ENCODE measurements around the gene ANXA9. TPM values are rescaled to one million over a fixed set of nuclear protein-coding genes. Genes with fewer than 3 reads are reported as not detected.

ANXA9 gene
- polyA plus RNA-seq, 4 donors = 0.43 to 5.8 (median 0.89) TPM; not detected in 1

- no peaks in the 10 kb centered on the region for H3K9me3 ChIP-seq (ENCODE audit: control insufficient read depth in 2 of 2, insufficient read depth in 1 of 2, low read depth in 1 of 2, low read length in 1 of 2)
- FAIRE-seq (no peak), DNase-seq (no peak)
- no peaks in the 10 kb centered on the region for H3K27me3 ChIP-seq (ENCODE audit: control insufficient read depth in 3 of 3, insufficient read depth in 3 of 3, low read length in 3 of 3)
- no peaks in the 10 kb centered on the region for H3K4me1 ChIP-seq (ENCODE audit: control insufficient read depth in 3 of 3, insufficient read depth in 2 of 3, low read depth in 1 of 3, low read length in 2 of 3)
- no peak overlapping the region for H3K27ac ChIP-seq (ENCODE audit: low read depth in 1 of 3, low read length in 2 of 3)
- no peak overlapping the region for H3K4me3 ChIP-seq (ENCODE audit: low read depth in 1 of 3, low read length in 3 of 3)
- 86 to 92% (median 90%) methylated on average over 10 of the region's 10 CpGs for WGBS, 3 donors
- H3K36me3 ChIP-seq (ENCODE audit: control insufficient read depth in 3 of 3, insufficient read depth in 2 of 3, low read depth in 1 of 3, low read length in 3 of 3) = peaks cover 38 to 82% (median 43%) of the 10 kb centered on the region in 3 donors
Observed at GRCh38 chr1:150963321-150964163, 18.6 kb upstream of the ANXA9 start.

DNA sequence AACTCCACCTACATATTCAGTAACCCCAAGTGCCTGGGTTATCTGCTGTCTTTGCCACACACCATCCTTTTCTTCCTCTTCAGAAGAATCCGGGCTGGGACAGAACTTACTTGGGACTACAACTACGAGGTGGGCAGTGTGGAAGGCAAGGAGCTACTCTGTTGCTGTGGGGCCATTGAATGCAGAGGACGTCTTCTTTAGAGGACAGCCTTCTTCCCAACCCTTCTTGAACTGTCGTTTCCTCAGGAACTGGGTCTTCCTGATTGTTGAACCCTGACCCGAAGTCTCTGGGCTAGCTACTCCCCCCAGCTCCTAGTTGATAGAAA is 18.0 kb upstream of the ANXA9 start:
- H3K9me3 ChIP-seq (ENCODE audit: control insufficient read depth in 2 of 2, insufficient read depth in 1 of 2, low read depth in 1 of 2, low read length in 1 of 2) = no peaks in the 10 kb centered on the region
- DNase-seq (no peak), FAIRE-seq (no peak)
- 82 to 88% (median 83%) methylated on average over 5 of the region's 5 CpGs for WGBS, 3 donors
- H3K27ac ChIP-seq (ENCODE audit: low read depth in 1 of 3, low read length in 2 of 3) = no peak overlapping the region
- H3K4me3 ChIP-seq (ENCODE audit: low read depth in 1 of 3, low read length in 3 of 3) = no peak overlapping the region
- no peaks in the 10 kb centered on the region for H3K4me1 ChIP-seq (ENCODE audit: control insufficient read depth in 3 of 3, insufficient read depth in 2 of 3, low read depth in 1 of 3, low read length in 2 of 3)
- no peaks in the 10 kb centered on the region for H3K27me3 ChIP-seq (ENCODE audit: control insufficient read depth in 3 of 3, insufficient read depth in 3 of 3, low read length in 3 of 3)
- peaks cover 38 to 87% (median 47%) of the 10 kb centered on the region in 3 donors for H3K36me3 ChIP-seq (ENCODE audit: control insufficient read depth in 3 of 3, insufficient read depth in 2 of 3, low read depth in 1 of 3, low read length in 3 of 3)

DNA sequence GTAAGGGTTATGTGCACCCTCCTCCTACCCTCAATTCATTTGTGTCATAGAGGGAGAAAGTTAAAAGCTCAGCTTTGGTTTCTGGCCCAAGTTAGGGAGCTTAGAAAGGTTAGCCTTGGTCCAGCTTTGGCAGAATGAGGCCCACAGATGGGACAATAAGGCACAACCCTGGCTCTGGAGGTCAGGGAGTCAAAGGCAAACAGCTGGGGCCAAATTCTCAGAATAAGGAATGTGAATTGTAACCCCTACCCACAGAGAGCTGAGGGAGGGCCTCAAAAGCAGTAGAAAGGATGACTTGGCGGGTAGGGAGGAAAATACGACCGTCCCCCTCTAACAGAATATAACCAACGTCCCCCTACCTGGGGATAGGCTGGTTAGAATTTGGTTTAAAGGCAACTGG is 16.5 kb upstream of the ANXA9 start:
- Histone ChIP-seq H3K36me3 (ENCODE audit: control insufficient read depth in 3 of 3, insufficient read depth in 2 of 3, low read depth in 1 of 3, low read length in 3 of 3) (peaks cover 30 to 87% (median 41%) of the 10 kb centered on the region in 3 donors), H3K4me1 (ENCODE audit: control insufficient read depth in 3 of 3, insufficient read depth in 2 of 3, low read depth in 1 of 3, low read length in 2 of 3) (peaks cover 0 to 11% (median 0%) of the 10 kb centered on the region in 3 donors), H3K9me3 (ENCODE audit: control insufficient read depth in 2 of 2, insufficient read depth in 1 of 2, low read depth in 1 of 2, low read length in 1 of 2) (no peaks in the 10 kb centered on the region), H3K4me3 (ENCODE audit: low read depth in 1 of 3, low read length in 3 of 3) (no peak overlapping the region), H3K27ac (ENCODE audit: low read depth in 1 of 3, low read length in 2 of 3) (no peak overlapping the region), H3K27me3 (ENCODE audit: control insufficient read depth in 3 of 3, insufficient read depth in 3 of 3, low read length in 3 of 3) (no peaks in the 10 kb centered on the region)
- 86 to 91% (median 88%) methylated on average over 4 of the region's 4 CpGs for WGBS, 3 donors
- no peak for FAIRE-seq
- no peak for DNase-seq

GRCh38 chr1:150966011-150966410 is 16.1 kb upstream of the ANXA9 start:
- peaks cover 0 to 15% (median 0%) of the 10 kb centered on the region in 3 donors for H3K4me1 ChIP-seq (ENCODE audit: control insufficient read depth in 3 of 3, insufficient read depth in 2 of 3, low read depth in 1 of 3, low read length in 2 of 3)
- no peak for FAIRE-seq
- 64 to 75% (median 69%) methylated on average over 6 of the region's 6 CpGs for WGBS, 3 donors

DNA sequence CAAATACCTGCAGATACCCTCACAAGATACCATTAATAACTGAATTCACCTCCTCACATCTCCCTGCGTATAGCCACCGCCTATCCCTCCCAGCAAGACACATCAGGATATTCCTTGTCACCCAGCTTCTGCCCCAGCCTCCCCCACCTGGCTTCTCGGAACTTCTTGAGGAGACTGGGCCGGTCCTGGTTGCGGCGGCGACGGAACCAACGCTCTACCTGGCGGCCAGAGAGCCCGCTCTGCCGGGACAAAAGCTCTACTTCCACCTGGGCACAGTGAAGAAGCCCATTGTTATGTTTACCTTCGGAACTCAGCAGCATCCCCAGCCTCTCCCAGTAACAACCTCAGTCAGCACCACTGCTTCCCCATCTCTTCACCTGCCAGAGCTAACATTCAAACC is 14.2 kb upstream of the ANXA9 start:
- 95 to 98% (median 98%) methylated on average over 13 of the region's 13 CpGs for WGBS, 3 donors
- no peak overlapping the region for H3K27ac ChIP-seq (ENCODE audit: low read depth in 1 of 3, low read length in 2 of 3)
- peaks cover 15 to 86% (median 38%) of the 10 kb centered on the region in 3 donors for H3K36me3 ChIP-seq (ENCODE audit: control insufficient read depth in 3 of 3, insufficient read depth in 2 of 3, low read depth in 1 of 3, low read length in 3 of 3)
- DNase-seq (no peak), FAIRE-seq (no peak)
- H3K27me3 ChIP-seq (ENCODE audit: control insufficient read depth in 3 of 3, insufficient read depth in 3 of 3, low read length in 3 of 3) = no peaks in the 10 kb centered on the region
- H3K9me3 ChIP-seq (ENCODE audit: control insufficient read depth in 2 of 2, insufficient read depth in 1 of 2, low read depth in 1 of 2, low read length in 1 of 2) = no peaks in the 10 kb centered on the region
- no peak overlapping the region for H3K4me3 ChIP-seq (ENCODE audit: low read depth in 1 of 3, low read length in 3 of 3)
- peaks cover 0 to 34% (median 2%) of the 10 kb centered on the region in 3 donors for H3K4me1 ChIP-seq (ENCODE audit: control insufficient read depth in 3 of 3, insufficient read depth in 2 of 3, low read depth in 1 of 3, low read length in 2 of 3)

More at GRCh38 chr1:150966011-150966410, 16.1 kb upstream of the ANXA9 start:
- peaks cover 26 to 87% (median 41%) of the 10 kb centered on the region in 3 donors for H3K36me3 ChIP-seq (ENCODE audit: control insufficient read depth in 3 of 3, insufficient read depth in 2 of 3, low read depth in 1 of 3, low read length in 3 of 3)
- no peaks in the 10 kb centered on the region for H3K27me3 ChIP-seq (ENCODE audit: control insufficient read depth in 3 of 3, insufficient read depth in 3 of 3, low read length in 3 of 3)
- no peak for DNase-seq
- no peaks in the 10 kb centered on the region for H3K9me3 ChIP-seq (ENCODE audit: control insufficient read depth in 2 of 2, insufficient read depth in 1 of 2, low read depth in 1 of 2, low read length in 1 of 2)
- H3K4me3 ChIP-seq (ENCODE audit: low read depth in 1 of 3, low read length in 3 of 3) = no peak overlapping the region
- no peak overlapping the region for H3K27ac ChIP-seq (ENCODE audit: low read depth in 1 of 3, low read length in 2 of 3)

DNA sequence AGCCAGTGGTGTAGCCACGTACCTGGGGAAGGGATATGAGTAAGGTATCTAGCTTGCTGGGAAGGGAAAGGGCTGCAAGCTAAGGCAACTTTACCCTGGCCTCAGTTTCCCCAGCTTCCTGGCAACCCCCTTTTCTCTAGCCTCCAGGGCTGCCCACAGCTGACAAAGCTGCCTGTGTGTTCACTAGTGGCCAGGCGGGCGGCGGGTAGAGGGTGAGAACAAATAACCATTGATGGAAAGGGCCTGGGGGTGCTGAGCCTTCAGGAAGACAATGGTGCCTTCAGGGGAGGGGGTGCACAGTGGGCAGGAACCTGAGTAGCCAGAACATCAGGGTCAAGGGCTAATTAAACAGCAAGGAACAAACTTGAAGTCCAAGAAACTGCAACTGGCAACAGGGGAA is 13.6 kb upstream of the ANXA9 start:
- peaks cover 14 to 82% (median 35%) of the 10 kb centered on the region in 3 donors for H3K36me3 ChIP-seq (ENCODE audit: control insufficient read depth in 3 of 3, insufficient read depth in 2 of 3, low read depth in 1 of 3, low read length in 3 of 3)
- FAIRE-seq = no peak
- H3K27ac ChIP-seq (ENCODE audit: low read depth in 1 of 3, low read length in 2 of 3) = no peak overlapping the region
- H3K27me3 ChIP-seq (ENCODE audit: control insufficient read depth in 3 of 3, insufficient read depth in 3 of 3, low read length in 3 of 3) = no peaks in the 10 kb centered on the region
- H3K4me3 ChIP-seq (ENCODE audit: low read depth in 1 of 3, low read length in 3 of 3) = no peak overlapping the region
- no peak for DNase-seq
- H3K4me1 ChIP-seq (ENCODE audit: control insufficient read depth in 3 of 3, insufficient read depth in 2 of 3, low read depth in 1 of 3, low read length in 2 of 3) = peaks cover 0 to 37% (median 2%) of the 10 kb centered on the region in 3 donors
- no peaks in the 10 kb centered on the region for H3K9me3 ChIP-seq (ENCODE audit: control insufficient read depth in 2 of 2, insufficient read depth in 1 of 2, low read depth in 1 of 2, low read length in 1 of 2)
- 95% methylated on average over 4 of the region's 4 CpGs for WGBS, 3 donors

GRCh38 chr1:150969626-150970025 is 12.5 kb upstream of the ANXA9 start:
- peaks cover 0 to 39% (median 2%) of the 10 kb centered on the region in 3 donors for H3K4me1 ChIP-seq (ENCODE audit: control insufficient read depth in 3 of 3, insufficient read depth in 2 of 3, low read depth in 1 of 3, low read length in 2 of 3)
- WGBS, 3 donors = 72 to 78% (median 77%) methylated on average over 3 of the region's 3 CpGs
- H3K9me3 ChIP-seq (ENCODE audit: control insufficient read depth in 2 of 2, insufficient read depth in 1 of 2, low read depth in 1 of 2, low read length in 1 of 2) = no peaks in the 10 kb centered on the region
- FAIRE-seq = no peak
- no peaks in the 10 kb centered on the region for H3K27me3 ChIP-seq (ENCODE audit: control insufficient read depth in 3 of 3, insufficient read depth in 3 of 3, low read length in 3 of 3)
- H3K27ac ChIP-seq (ENCODE audit: low read depth in 1 of 3, low read length in 2 of 3) = no peak overlapping the region
- peaks cover 8 to 72% (median 31%) of the 10 kb centered on the region in 3 donors for H3K36me3 ChIP-seq (ENCODE audit: control insufficient read depth in 3 of 3, insufficient read depth in 2 of 3, low read depth in 1 of 3, low read length in 3 of 3)
- no peak overlapping the region for H3K4me3 ChIP-seq (ENCODE audit: low read depth in 1 of 3, low read length in 3 of 3)
- DNase-seq = no peak

DNA sequence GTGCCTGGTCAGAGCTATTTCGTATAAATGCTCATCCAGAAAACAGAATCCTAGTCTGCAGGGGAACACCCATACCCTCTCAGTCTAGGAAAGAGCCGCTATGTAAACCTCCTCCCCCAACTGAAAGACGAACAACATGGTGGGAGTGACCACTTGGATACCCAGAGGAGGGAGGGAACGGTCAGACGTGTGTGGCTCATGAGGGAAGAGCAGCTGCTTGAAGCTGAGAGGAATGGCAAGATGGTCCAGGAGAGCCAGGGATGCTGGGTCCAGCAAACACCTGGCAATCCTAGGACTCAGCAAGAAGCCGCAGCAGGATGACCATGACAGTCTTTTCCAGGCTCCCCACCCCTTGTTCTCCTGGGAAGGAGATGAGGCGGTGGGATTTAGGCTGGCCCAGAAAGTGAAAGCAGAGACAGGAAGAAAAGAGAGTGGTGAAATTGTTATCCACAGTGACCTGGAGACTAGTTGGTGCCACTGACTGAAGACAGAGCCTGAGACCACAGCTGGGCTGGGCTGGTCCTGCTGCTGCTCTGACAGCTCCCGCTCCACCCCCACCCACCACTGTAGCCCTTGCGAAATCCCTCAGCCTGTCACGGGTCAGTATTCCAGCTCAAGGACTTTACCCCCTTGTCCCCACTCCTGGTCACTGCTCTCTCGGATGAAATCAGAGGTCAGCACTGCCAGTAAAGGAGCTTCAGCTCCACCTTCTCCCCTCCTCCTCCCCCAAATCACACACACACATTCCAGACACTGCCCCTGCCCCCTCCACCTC is 11.1 kb upstream of the ANXA9 start:
- Histone ChIP-seq H3K27me3 (ENCODE audit: control insufficient read depth in 3 of 3, insufficient read depth in 3 of 3, low read length in 3 of 3) (no peaks in the 10 kb centered on the region), H3K36me3 (ENCODE audit: control insufficient read depth in 3 of 3, insufficient read depth in 2 of 3, low read depth in 1 of 3, low read length in 3 of 3) (peaks cover 8 to 61% (median 25%) of the 10 kb centered on the region in 3 donors), H3K9me3 (ENCODE audit: control insufficient read depth in 2 of 2, insufficient read depth in 1 of 2, low read depth in 1 of 2, low read length in 1 of 2) (no peaks in the 10 kb centered on the region), H3K27ac (ENCODE audit: low read depth in 1 of 3, low read length in 2 of 3) (peak overlapping the region; percentile 14 to 90 (median 48)), H3K4me1 (ENCODE audit: control insufficient read depth in 3 of 3, insufficient read depth in 2 of 3, low read depth in 1 of 3, low read length in 2 of 3) (peaks cover 0 to 44% (median 2%) of the 10 kb centered on the region in 3 donors), H3K4me3 (ENCODE audit: low read depth in 1 of 3, low read length in 3 of 3) (peak overlapping the region in 2 of 3 donors; percentile 33 to 97)
- DNase-seq = peak; percentile 90 to 91
- no peak for FAIRE-seq
- WGBS, 3 donors = 46 to 54% (median 53%) methylated on average over 11 of the region's 11 CpGs
